ENCODE results near the gene GJA8.
"Not testable (repeated sequence)": the region's sequence is repeated elsewhere in the genome, so short reads cannot be mapped to it uniquely, and the experiment has no call there.

The GJA8 gene

GRCh38 chr1:147928236-147929132 lies 25.9 kb downstream of the GJA8 start, which contains the start of gene GPR89B:
GPR89B (plus strand) TSS chr1:147928420; CDS start chr1:147928537, 117 bp downstream.
- DNase-seq: peak; percentile 94

- DNase-seq: not testable (repeated sequence)
Measured at GRCh38 chr1:147931137-147931536, 28.5 kb downstream of the GJA8 start.

- not testable (repeated sequence) for DNase-seq
Measured at GRCh38 chr1:147935296-147935695, 32.7 kb downstream of the GJA8 start.

- not testable (repeated sequence) for DNase-seq
Measured at GRCh38 chr1:147940456-147940855, 37.9 kb downstream of the GJA8 start.

GRCh38 chr1:147942563-147942962 lies 40.0 kb downstream of the GJA8 start:
- DNase-seq: not testable (repeated sequence)

- not testable (repeated sequence) for DNase-seq
Measured at GRCh38 chr1:147949517-147949916, 46.9 kb downstream of the GJA8 start.

All from activated CD4-positive, CD25-positive, alpha-beta regulatory T cell treated with anti-CD3 and anti-CD28 coated beads, Interleukin-2, amount 50 U/mL, for 72 hours (primary cell).